Gastrocnemius medialis (tissue), 4 donors: ENCODE data around the gene WDR35.

Experiments
- CTCF ChIP-seq, 5 experiments: fragments of 450-650 bp in 3 of 5; fragments of 200-600 bp in 2 of 5; sonication (generic) in 2 of 5; IDR thresholded peaks in 4 of 5; conservative IDR thresholded peaks in 1 of 5; 1 replicate in 4 of 5; 2 replicates in 1 of 5; pipeline ENCODE4 v1.5.1; 2016 to 2019; ENCODE audit warnings: antibody characterized with exemption in 5 of 5, mild to moderate bottlenecking in 3 of 5, moderate library complexity in 3 of 5
- POLR2A ChIP-seq, 2 donors: fragments of 450-650 bp; IDR thresholded peaks; one replicate each; pipeline ENCODE4 v1.6.1; 2017; ENCODE audit warnings: antibody characterized with exemption in 2 of 2, mild to moderate bottlenecking in 2 of 2, moderate library complexity in 2 of 2

- no peak for TF ChIP-seq CTCF (IDR thresholded peaks at IDR 0.05 in 4 of 5, conservative IDR thresholded peaks at IDR 0.05 in 1 of 5)
- TF ChIP-seq POLR2A (IDR thresholded peaks at IDR 0.05), result no peak
Observed at GRCh38 chr2:19890104-19890503, 99.8 kb downstream of the WDR35 start.
